Ramos (cell line): ENCODE data around the gene PPM1E.
"Not testable (repeated sequence)": the region's sequence is repeated elsewhere in the genome, so short reads cannot be mapped to it uniquely, and the experiment has no call there.

Experiments
- in situ Hi-C: fragments of 300-500 bp; cut with MboI; formaldehyde crosslinking; loops from one replicate; pipeline ENCODE4 v1.14.3; 2022; ENCODE audit warnings: low sequenced_read_pairs; ENCODE audit not compliant: unreplicated experiment

PPM1E gene

GRCh38 chr17:58831780-58832179 is 76.1 kb downstream of the PPM1E start:
- in situ Hi-C loops: no loop called here

GRCh38 chr17:58832514-58832913 is 76.9 kb downstream of the PPM1E start:
- in situ Hi-C loops: no loop called here

- in situ Hi-C loops: no loop called here
Measured at GRCh38 chr17:58837699-58838098, 82.0 kb downstream of the PPM1E start.

DNA sequence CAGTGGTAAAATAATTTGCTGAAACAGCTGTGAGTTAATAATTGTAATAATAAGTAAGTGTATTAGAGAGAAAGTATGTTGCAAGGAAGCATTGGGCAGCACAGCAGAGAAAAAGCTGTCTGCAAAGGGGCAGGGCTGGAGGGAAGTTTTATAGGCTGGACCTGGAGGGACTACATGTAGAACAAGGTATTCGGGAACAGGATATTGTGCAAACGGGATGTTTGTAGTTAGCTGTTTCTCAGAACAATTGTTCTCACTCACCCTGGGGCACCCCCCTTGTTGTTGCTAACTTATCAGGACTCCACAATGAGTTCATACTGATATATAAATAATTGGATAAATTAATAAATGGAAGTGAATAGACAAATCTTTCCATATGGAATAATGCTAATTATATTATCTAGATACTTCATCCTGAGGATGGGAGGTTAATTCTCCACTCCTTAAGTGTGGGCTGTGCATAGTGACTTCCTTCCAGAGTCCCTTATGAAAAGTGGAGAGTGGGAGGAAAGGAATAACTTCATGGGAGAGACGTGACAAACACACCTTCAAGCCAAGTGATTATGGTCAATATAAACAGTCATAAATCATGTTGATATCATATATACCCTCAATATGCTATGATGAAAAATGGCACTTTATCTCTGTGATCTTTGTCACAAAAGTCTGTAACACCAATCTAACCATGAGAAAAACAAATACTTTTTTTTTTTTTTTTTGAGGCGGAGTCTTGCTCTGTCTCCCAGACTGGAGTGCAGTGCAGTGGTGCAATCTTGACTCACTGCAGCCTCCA is 85.4 kb downstream of the PPM1E start:
- in situ Hi-C loops: no loop called here

DNA sequence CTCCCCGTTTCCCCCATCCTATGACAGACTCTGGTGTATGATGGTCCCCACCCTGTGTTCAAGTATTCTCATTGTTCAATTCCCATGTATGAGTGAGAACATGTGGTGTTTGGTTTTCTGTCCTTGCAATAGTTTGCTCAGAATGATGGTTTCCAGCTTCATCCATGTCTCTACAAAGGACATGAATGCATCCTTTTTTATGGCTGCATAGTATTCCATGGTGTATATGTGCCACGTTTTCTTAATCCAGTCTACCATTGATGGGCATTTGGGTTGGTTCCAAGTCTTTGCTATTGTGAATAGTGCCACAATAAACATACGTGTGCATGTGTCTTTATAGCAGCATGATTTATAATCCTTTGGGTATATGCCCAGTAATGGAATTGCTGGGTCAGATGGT is 90.8 kb downstream of the PPM1E start:
- in situ Hi-C loops: not testable (repeated sequence)

DNA sequence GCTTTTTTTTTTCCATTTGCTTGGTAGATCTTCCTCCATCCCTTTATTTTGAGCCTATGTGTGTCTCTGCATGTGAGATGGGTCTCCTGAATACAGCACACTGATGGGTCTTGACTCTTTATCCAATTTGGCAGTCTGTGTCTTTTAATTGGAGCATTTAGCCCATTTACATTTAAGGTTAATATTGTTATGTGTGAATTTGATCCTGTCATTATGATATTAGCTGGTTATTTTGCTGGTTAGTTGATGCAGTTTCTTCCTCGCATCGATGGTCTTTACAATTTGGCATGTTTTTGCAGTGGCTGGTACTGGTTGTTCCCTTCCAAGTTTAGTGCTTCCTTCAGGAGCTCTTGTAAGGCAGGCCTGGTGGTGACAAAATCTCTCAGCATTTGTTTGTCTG is 94.5 kb downstream of the PPM1E start:
- in situ Hi-C loops: not testable (repeated sequence)

- in situ Hi-C loops: no loop called here
Measured at GRCh38 chr17:58865301-58865700, 109.6 kb downstream of the PPM1E start.

GRCh38 chr17:58870747-58871146 is 115.1 kb downstream of the PPM1E start:
- in situ Hi-C loops: no loop called here

DNA sequence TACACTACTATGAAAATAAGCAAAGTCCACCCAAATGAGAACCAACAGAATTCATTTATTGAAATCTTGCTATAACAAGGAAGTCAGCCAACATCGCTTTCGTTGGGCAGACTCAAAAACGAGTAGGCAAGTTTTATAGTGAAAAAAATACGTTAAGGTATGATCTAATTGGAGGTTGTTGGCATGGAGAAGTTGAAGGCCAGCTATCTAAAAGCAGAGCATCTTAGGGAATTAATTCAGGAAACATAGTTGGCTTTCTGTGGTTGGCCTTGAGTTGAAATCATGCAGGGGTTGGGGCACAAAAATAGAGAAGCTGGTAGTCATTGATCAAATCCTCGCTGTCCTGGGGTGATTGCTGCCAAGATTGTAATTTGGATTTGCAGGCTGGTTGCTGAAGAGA is 118.3 kb downstream of the PPM1E start:
- in situ Hi-C loops: no loop called here

DNA sequence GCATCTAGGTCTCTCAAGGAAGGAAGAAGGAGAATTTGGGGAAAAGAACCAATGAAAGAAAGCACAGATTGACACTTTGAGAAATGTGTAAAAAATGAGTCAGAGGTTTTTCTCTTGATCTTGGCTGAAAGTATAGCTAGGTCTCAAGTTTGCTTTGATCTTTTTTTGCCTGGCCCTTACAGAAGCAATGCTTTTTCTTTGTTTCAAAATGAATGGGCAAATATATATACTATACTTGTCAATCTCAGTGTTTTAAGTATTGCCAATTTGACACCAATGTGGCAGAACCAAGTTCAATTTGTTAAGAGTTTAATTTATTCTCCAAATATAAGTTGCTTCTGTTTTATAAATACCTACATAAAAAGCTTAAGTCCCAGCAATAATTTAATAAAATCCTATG is 119.6 kb downstream of the PPM1E start:
- in situ Hi-C loops: no loop called here

DNA sequence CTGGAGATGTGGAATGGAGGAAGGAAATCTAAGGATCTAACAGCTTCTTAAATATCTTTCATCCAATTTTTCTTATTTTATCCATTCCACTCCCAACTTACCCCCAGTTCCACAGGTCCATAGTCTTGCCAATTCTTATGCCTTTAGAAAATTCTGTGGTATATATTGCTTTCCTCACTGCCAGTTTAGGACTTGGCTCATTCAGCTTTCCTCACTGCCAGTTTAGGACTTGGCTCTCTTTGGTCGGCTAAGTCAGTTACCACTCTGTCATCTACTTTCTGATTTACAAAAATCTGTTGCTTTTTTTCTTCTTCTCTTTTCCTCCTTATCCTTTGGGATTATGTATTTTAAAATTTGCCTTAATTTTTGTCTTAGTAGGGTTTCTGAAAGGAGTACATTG is 128.5 kb downstream of the PPM1E start:
- in situ Hi-C loops: no loop called here

GRCh38 chr17:58886514-58886913 is 130.9 kb downstream of the PPM1E start:
- in situ Hi-C loops: no loop called here

GRCh38 chr17:58889928-58890327 is 134.3 kb downstream of the PPM1E start:
- in situ Hi-C loops: no loop called here

DNA sequence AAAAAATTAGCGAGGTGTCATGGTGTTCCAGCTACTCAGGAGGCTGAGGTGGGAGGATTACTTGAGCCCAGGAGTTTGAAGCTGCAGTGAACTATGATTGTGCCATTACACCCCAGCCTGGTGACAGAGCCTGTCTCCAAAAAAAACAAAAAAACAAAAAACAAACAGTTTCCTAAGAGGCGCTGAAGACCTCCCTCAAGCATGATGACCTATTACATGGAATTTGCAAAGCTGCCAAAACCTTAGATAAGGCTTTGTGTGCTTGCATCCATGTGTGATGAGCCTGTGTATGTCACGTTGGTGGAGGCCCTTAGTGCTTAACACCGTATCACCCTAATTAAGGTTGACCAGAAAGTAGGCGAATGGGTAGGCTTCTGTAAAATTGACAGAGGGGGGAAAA is 143.5 kb downstream of the PPM1E start:
- in situ Hi-C loops: no loop called here

- in situ Hi-C loops: no loop called here
Measured at GRCh38 chr17:58902322-58902721, 146.7 kb downstream of the PPM1E start.

GRCh38 chr17:58911741-58912343 is 156.2 kb downstream of the PPM1E start:
- in situ Hi-C loops: no loop called here

DNA sequence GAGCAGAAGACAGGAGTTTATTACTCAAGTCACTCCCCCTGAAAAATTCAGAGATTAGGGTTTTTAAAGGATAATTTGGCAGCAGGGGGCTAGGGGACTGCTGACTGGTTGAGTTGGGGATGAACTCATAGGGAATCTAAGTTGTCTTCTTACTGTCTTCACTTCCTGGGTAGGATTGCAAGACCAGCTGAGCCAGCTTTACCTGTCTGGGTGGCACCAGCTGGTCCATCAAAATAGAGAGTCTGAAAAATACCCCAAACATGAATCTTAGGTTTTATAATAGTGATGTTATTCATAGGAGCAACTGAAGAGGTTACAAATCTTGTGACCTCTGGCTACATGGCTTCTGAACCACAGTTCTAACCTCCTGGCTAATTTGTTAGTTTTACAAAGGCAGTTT is 157.9 kb downstream of the PPM1E start:
- in situ Hi-C loops: no loop called here

DNA sequence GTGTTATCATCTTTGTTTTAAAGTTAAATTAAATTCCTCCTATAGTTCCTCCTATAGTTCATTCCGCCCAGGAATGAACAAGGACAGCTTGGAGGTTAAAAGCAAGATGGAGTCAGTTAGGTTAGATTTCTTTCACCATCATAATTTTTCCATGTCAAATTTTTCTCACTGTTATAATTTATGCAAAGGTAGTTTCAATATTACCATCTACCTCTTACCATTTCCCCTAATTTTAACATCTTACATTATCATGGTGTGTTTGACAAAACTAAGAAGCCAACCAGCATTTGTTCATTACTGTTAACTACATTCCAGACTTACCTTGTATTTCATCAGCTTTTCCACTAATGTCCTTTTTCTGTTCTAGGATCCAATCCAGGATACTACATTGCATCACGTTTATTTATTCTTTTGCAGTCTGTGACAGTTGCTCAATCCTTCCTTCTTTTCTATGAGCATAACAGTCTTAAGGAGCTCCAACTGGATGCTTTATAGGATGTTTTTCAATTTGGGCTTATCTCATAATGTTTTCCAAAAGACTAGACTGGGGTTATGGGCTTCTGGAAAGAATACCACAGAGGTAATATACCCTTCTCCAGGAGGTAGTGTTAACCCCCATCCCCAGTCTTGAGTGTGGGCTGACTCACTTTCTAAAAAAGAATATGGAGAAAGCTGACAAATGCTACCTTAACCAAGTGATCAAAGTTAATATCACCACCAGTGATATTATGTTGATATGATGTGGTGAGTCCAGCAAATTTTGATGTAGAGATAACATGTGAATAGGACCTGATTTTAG is 158.5 kb downstream of the PPM1E start:
- in situ Hi-C loops: no loop called here

DNA sequence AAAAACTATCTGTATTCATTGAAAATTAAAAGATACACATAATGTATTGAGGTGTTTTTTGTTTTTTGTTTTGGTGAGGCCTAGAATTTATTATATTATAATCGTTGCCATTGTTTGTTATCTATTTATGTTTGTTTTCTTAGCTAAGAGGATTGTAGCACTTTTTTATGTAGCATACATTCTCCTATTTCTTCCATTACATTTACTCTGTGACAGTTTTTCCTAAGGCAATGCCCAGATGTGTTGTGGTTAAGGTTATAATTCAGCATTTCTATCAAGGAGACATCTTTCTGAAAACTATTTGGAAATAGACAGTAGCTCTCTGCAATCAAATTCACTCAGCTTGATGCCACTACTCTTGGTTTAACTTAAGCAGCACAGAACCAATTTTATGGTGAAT is 161.6 kb downstream of the PPM1E start:
- in situ Hi-C loops: no loop called here

DNA sequence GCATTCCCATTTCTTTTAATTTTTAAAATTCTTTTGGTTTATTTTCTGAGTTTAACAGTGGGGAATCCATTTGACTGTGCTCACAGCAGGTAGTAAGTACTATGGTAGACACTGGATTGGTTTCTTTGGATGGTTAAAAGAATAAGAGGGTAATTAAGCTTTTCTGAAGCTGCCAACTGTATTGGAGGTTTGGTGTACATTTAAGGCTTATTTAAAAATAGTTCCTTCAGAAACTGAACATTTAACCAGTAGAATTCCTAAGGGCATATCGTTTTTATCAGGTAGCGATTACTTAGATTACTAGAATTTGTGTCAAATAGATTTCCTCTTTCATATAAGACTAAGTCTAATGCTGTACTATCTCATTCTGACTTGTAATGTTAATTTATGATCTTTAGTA is 162.4 kb downstream of the PPM1E start:
- in situ Hi-C loops: no loop called here

GRCh38 chr17:58918884-58919283 is 163.2 kb downstream of the PPM1E start:
- in situ Hi-C loops: no loop called here
